Activated effector memory CD4-positive, alpha-beta T cell treated with Interleukin-2 at 50 U/mL for 16 hours (primary cell): ENCODE data around the gene CNTNAP2.

Experiments
- DNase-seq: peaks from one replicate; pipeline ENCODE4 v3.0.0-alpha.2; 2020

Gene CNTNAP2

GRCh38 chr7:146314962-146315361 is 198.4 kb downstream of the CNTNAP2 start:
- DNase-seq, result no peak

DNA sequence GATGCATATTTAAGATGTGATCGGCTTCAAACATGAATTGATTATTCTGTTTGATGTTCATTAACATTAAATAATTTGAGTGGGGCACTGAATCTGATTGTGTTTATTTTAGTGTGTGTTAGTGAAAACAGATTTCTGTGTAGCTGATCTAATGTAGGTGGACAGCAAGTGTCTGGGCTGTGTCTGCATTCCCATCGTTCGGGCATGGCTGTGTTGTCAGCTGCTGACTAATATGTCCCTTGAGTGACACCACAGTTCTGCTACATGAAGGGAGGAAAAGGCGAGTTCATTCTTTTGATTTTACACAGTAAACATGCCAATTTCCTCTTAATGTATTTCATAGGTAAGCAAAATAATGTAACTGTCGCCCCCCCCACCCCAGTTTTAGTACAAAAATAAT is 203.0 kb downstream of the CNTNAP2 start:
- DNase-seq, result no peak

DNA sequence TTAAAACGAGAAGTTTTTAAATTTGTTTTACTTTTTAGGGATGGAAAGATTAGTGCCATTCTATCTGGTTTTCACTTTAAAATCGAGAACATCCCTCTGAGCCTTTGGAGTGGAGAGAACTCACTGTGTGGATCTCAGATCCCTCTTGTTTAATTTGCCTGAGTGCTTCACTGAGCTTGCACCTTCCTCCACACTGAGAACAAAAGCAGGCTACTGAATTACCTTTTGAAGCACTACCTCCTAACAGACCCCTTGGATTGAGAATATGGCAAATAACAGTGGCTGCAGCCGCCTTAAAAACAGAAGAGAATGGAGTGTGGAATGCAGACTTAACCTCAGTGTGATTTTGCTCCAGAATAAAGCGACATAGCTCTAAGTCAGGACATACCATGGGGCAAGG is 204.7 kb downstream of the CNTNAP2 start:
- no peak for DNase-seq

DNA sequence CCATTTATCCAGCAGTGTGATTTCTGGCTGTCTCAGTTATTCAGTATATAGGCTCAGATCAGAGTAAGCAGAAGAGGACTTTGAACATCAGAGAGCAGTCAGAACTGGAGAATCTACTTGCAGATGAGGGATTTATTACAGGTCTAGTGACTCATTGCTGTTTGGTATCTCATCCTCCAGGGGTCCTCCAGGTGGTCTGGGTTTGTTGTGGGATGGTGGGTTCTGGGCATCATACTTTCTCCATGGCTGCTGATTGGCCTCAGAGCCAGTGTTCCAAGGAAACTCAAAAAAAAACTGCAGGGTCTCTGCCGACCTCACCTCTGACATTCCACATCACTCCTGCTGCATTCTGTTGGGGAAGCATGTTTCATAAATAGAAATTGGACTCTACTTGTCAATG is 214.8 kb downstream of the CNTNAP2 start:
- no peak for DNase-seq

DNA sequence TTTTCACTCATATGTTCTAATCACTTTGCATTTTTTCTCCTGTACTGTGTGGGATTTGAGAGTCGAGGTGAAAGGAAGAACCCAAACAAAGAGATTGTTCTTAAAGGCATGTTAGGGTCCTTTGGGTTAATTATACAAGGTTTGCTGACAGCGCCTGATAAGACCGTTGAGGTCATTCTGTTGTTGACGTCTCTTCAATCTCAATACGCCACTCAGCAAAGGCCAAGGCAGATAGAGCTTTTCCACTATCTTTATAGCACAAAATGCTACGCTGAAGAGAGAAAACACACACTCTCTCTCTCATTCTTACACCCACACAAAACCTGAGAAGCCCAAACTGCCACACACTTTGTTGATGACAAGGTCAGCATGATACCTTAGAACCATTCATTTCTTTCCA is 228.7 kb downstream of the CNTNAP2 start:
- no peak for DNase-seq

- no peak for DNase-seq
Measured at GRCh38 chr7:146346096-146346495, 229.5 kb downstream of the CNTNAP2 start.

GRCh38 chr7:146355216-146355615 is 238.6 kb downstream of the CNTNAP2 start:
- no peak for DNase-seq

GRCh38 chr7:146359176-146359575 is 242.6 kb downstream of the CNTNAP2 start:
- no peak for DNase-seq

DNA sequence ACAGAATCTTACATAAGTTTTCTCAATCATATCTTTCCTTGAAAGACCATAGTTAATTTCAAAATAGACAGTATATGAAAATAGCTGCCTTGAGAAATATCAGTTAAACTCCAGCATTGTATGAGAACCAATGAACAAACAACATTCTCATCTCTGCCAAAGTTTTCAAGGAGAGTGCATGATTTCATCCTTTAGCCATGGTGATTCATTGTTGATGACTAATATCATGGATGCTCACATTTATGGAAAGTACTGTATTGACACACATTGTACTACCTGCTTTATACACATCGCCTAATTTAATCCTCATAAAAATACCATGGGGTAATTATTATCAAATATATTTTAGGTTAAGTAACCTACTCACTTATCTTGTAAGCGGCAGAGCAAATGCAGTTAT is 250.3 kb downstream of the CNTNAP2 start:
- no peak for DNase-seq

- no peak for DNase-seq
Measured at GRCh38 chr7:146370171-146370570, 253.6 kb downstream of the CNTNAP2 start.

DNA sequence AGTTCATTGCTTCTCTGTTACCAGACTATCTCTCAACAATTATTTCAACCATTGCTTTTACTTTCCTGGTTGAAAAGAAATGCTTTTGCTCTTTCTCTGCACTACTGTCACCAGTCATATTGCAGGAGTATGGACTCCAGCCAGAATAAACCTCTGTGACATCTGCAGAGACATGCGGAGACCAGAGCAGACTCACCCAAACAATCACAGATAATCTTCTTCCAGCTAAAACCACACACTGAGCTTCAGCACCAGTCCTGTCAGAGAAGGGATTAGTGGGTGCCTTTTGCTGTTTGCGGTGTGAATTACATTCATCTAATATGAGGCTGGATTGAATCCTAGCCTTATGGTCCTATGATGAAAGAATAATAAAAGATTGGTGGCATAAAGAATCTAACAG is 258.6 kb downstream of the CNTNAP2 start:
- DNase-seq, result no peak

- DNase-seq, result no peak
Measured at GRCh38 chr7:146378196-146378595, 261.6 kb downstream of the CNTNAP2 start.

GRCh38 chr7:146387140-146387539 is 270.5 kb downstream of the CNTNAP2 start:
- DNase-seq, result no peak

DNA sequence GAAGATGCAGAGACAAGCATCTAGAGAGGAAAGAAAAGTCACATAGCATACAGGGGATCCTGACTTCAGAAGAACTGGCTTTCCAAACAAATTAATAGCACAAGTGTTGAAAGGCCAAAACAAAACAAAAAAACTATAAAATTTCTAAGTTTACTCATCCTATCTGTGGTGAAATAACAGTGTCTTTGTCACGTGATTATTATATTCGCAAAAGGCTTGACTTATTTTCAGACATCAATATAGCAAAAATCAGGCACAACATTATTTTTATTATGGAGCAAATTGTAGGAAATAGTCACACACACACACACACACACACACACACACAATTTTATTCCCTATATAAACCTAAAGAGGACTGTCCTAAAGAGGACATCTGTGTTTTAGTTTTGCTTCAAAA is 272.3 kb downstream of the CNTNAP2 start:
- DNase-seq, result no peak

DNA sequence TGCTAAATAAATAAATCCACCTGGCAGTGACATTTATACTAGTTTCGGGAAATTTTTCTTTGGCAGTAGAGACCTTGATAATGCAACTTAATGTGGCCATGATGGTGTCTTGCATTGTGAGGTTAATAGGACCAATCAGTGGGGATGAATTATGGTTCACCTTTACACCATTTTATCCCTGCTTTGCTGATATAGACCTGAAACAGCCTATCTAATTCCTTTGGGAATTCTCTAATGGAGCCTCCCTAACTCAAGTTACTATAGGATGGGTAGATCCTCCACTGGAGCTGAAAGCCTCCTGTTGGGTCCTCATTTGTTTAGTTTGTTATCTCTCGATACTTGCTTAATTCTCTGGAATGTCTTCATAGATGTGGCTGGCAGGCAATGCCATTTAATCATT is 276.7 kb downstream of the CNTNAP2 start:
- DNase-seq, result no peak

DNA sequence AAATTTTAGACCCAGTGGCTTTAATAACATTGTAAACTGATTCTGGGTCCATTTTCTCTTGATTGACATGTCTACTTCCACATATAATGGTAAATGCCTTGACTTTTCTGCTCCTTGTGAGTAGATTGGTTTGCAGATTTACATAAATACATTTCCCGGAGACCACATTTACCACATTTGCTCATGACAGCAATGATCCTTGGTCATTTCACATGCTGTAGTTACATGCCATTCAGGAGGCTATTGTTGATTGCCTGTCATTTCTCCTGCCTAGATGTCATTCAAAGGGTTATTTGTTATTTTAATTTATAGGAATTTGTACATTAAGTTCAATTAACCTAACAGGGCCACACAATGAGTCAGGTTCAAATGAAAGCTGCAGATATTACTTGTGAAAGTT is 280.5 kb downstream of the CNTNAP2 start:
- DNase-seq, result no peak

DNA sequence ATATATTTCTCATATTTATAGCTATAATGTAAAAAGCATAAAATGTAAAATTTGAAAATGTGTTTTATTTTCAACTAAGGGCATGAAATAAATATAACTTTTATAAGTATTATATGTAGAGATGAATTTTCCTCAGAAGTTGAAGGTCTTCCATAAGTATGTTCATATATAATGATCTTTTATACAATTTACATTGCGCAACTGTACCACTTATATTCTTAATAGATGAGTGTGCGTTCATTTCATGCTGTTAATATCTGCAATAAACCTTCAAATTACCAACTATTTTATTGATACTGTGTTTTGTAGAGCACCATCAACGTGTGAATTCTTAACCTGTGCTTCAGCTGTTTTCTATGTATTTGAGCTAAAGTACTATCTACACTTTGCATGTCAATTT is 285.3 kb downstream of the CNTNAP2 start:
- DNase-seq, result no peak

GRCh38 chr7:146405737-146406136 is 289.1 kb downstream of the CNTNAP2 start:
- DNase-seq, result no peak

GRCh38 chr7:146411975-146412374 is 295.4 kb downstream of the CNTNAP2 start:
- DNase-seq, result no peak

- no peak for DNase-seq
Measured at GRCh38 chr7:146412781-146413180, 296.2 kb downstream of the CNTNAP2 start.

- no peak for DNase-seq
Measured at GRCh38 chr7:146414373-146414772, 297.8 kb downstream of the CNTNAP2 start.

GRCh38 chr7:146414937-146415336 is 298.3 kb downstream of the CNTNAP2 start:
- DNase-seq, result no peak

DNA sequence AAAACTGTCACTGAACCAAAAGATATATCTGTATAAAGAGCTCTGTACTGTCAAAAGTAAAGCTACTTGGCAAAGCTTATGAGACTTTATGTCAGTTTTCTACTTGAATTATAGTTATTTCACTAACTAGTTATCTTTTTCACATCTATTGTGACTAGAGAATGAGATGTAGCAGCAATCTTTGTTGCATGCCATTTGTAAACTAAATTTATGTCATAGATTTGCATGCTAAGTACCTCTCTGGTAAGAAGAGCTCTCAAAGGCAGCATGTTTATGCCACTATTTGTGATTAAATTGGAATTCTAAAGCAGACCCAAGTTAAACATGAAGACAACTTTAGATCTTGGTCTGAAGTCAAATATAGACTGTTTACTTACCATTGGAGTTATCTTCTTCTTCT is 300.6 kb downstream of the CNTNAP2 start:
- no peak for DNase-seq

DNA sequence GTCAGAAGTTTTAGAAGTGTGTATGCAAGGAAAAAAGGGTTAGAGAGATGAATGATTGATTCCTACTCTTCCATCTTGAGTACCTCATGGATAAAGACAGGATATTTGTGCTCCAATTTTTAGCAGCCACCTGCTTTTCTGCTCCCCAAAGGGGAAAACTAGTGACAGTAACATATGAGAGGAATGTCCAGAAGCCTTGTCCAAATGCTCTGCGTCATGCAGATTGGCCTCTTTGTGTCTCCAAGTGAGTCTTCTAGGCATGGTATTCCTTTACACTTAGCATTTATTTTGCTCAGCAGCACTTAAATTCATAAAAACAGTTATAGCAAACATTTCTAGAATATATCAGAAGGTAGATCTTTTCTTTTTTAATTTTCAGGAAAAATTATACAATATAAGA is 306.8 kb downstream of the CNTNAP2 start:
- no peak for DNase-seq

DNA sequence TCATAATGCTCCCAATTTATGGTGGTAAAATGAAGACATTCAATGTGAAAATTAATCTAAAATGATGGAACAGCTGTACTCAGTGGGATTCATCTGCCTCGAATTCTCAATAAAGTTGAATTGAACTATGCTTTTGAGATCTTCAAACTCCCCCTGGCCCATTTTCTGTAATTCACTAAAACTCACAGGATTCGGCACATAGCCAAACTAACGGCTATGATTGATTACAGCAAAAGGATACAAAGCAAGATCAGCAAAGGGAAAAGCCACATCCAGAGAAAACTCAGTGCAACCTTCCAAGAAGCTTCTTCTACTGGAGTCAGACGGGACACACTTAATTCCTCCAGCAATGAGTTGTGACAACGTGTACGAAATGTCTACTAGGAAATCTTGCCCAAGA is 307.5 kb downstream of the CNTNAP2 start:
- DNase-seq, result no peak

DNA sequence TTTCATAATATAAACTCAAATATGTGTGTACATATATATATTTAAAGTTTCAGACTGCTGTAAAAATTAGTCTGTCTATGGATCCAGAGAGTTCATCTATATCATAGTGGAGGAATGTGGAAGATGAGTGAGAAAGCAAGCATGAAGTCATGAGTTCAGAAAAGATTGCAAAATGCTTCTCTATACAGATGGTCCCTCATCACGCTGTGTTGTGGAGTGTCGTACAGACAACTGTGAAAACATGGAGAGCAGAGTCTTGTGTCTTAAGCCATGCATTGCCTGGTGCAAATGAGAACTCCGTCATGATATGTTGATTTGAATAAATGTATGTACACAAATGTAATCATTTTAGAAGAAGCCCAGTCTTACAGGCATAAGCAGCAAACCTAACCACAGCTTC is 316.9 kb downstream of the CNTNAP2 start:
- no peak for DNase-seq
